Vagina (tissue), 2 donors: ENCODE data around the gene ASIC1.

Experiments used
- POLR2A ChIP-seq, 2 donors: fragments of 450-650 bp; IDR thresholded peaks; one replicate each; pipeline ENCODE4 v1.6.1; 2017; ENCODE audit warnings: antibody characterized with exemption in 2 of 2, mild to moderate bottlenecking in 2 of 2, moderate library complexity in 2 of 2
- TF ChIP-seq, protein P1 (sequence below), 3 experiments: fragments of 450-650 bp in 2 of 3; fragments of 200-600 bp in 1 of 3; sonication (generic) in 1 of 3; IDR thresholded peaks; one replicate each; pipeline ENCODE4 v1.5.1; 2017 to 2019; ENCODE audit warnings: antibody characterized with exemption in 3 of 3, mild to moderate bottlenecking in 2 of 3, moderate library complexity in 2 of 3

DNA sequence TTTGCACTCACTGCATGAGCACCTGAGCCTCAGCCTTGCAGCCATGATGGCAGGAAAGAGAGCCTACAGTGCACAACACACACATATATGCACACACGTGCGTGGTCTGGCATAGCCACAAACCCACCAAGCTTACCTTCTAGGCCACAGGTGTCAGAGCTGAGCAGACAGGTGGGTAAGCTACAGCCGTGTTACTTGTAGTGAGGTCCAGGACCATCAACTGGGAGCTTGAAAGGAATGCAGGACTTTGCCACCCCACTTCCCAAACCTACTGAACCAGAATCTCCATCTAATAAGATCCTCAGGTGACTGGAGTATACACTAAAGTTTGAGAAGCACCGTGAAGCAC, 2.7 kb downstream of the ASIC1 start:
- TF ChIP-seq, protein P1, sequence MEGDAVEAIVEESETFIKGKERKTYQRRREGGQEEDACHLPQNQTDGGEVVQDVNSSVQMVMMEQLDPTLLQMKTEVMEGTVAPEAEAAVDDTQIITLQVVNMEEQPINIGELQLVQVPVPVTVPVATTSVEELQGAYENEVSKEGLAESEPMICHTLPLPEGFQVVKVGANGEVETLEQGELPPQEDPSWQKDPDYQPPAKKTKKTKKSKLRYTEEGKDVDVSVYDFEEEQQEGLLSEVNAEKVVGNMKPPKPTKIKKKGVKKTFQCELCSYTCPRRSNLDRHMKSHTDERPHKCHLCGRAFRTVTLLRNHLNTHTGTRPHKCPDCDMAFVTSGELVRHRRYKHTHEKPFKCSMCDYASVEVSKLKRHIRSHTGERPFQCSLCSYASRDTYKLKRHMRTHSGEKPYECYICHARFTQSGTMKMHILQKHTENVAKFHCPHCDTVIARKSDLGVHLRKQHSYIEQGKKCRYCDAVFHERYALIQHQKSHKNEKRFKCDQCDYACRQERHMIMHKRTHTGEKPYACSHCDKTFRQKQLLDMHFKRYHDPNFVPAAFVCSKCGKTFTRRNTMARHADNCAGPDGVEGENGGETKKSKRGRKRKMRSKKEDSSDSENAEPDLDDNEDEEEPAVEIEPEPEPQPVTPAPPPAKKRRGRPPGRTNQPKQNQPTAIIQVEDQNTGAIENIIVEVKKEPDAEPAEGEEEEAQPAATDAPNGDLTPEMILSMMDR (IDR thresholded peaks at IDR 0.05) = no peak
- no peak for TF ChIP-seq POLR2A (IDR thresholded peaks at IDR 0.05)
